Lower leg skin (tissue), 4 donors: ENCODE results near the gene EMILIN3. TPM values are rescaled to one million over a fixed set of nuclear protein-coding genes. Genes with fewer than 3 reads are reported as not detected.

Experiments used
- DNase-seq, 2 donors: peaks; one replicate each; pipeline ENCODE4 v3.0.0-alpha.2; 2019; ENCODE audit warnings: low spot score in 2 of 2
- H3K4me3 ChIP-seq: fragments of 200-600 bp; sonication (generic); 2 replicates; pipeline ENCODE4 v1.5.1; 2017; ENCODE audit warnings: mild to moderate bottlenecking, low read depth; ENCODE audit not compliant: poor library complexity, severe bottlenecking
- CTCF ChIP-seq, 3 donors: fragments of 450-650 bp; IDR thresholded peaks; one replicate each; pipeline ENCODE4 v1.5.1; 2016; ENCODE audit warnings: antibody characterized with exemption in 3 of 3, mild to moderate bottlenecking in 3 of 3, moderate library complexity in 2 of 3
- POLR2A ChIP-seq, 2 donors: fragments of 450-650 bp; IDR thresholded peaks; one replicate each; pipeline ENCODE4 v1.6.1; 2016 to 2017; ENCODE audit warnings: antibody characterized with exemption in 2 of 2, mild to moderate bottlenecking in 1 of 2, moderate library complexity in 1 of 2
- WGBS, 2 donors: methylation state at CpG; one replicate each; pipeline ENCODE4 v1.1.5; 2018; 5-methylcytosine and 5-hydroxymethylcytosine counted together
- intact Hi-C: fragments of 100-400 bp; cut with DNase I; formaldehyde crosslinking; loops from one replicate; pipeline ENCODE4 v1.15.0; 2023; ENCODE audit warnings: low total_unique reads
- total RNA-seq, 4 donors: library from RNA; depleted of rRNA; stranded (reverse); fragments of >200 nt; gene quantifications; one replicate each; pipeline ENCODE4 v1.1.0, GENCODE V29; 2016

EMILIN3 gene
- total RNA-seq, 4 donors from 2014 or later: 1.0 to 7.8 (median 5.0) TPM

DNA sequence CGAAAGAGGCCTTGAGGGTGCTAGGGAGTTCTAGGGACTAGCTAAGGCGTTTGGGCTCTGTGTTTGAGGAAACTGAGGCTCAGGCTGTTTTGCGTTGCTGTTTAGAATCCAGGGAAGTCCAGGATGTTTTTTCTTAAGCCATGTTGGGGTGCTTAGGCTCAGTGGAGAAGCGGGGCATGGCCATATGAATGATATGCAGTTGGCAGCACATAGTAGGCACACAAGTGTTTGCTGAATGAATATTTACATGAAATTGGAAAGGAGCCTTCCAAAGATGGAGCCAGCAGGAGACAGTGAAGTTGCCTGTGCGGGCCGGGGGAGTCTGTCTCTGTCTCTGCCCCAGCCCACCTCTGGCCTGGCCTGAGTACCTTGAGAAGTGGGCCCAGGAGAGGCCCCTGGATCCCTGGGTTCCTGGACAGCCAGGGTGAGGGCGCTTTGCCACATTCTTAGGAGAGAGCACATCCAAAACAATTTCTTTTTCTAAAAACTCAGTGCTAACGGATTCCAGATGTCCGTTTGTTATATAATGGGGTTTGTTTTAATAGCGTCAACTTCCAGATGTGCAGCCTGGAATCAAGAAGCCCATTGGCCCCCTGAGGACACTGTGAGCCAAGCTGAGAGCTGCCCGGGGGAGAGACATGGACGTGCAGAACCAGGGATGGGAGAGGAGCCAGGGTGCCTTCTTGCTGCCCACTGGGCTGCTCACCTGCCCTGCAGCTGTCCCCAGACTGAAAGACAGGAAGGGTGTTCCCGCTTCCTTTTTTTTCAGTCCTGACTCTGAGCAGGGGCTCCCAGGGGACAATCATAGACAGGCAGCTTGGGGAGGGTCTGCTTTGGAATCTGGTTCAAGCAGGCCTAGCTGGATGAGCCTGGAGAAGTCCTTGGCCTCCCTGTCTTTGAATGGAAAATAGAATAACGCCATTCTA, 20.1 kb upstream of the EMILIN3 start:
- no peak for DNase-seq
- 63 to 68% methylated on average over 14 of the region's 14 CpGs for WGBS, 2 donors
- H3K4me3 ChIP-seq: no peak overlapping the region
- TF ChIP-seq CTCF (IDR thresholded peaks at IDR 0.05): no peak
- intact Hi-C loops: no loop called here

GRCh38 chr20:41382791-41383305, 16.2 kb upstream of the EMILIN3 start:
- DNase-seq: no peak
- no peak overlapping the region for H3K4me3 ChIP-seq
- 59 to 67% methylated on average over 7 of the region's 7 CpGs for WGBS, 2 donors
- intact Hi-C loops: no loop called here
- no peak for TF ChIP-seq POLR2A (IDR thresholded peaks at IDR 0.05)
- no peak for TF ChIP-seq CTCF (IDR thresholded peaks at IDR 0.05)

DNA sequence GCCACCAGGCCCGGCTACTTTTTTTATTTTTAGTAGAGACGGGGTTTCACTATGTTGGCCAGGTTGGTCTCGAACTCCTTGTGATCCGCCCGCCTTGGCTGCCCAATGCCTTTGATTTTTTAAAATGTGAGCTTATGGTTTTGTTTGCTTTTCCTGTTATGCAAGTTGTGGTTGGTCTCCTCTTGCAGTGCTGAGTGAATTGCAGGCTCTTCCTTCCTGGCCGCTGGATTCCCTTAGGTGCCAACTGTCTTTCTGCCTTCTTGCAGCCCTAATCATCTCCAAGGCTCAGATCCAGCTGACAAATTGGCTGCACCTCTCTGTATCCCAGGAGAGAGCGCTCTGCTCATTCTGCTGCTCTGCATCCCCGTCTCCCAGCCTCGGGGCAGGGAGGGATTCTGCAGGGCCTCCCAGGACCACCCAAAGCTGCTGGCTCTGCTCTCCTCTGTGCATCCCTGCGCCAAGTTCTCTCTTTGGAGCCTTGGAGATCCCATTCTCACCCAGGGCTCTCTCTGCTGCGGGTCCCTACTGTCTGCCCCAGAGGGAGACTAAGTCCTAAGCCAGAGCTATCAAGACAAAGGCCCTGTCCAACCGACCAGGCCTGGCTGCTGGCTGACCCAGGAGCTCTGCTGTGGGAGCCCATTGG, 14.1 kb upstream of the EMILIN3 start:
- H3K4me3 ChIP-seq: no peak overlapping the region
- WGBS, 2 donors: 45% methylated on average over 12 of the region's 12 CpGs
- no peak for TF ChIP-seq CTCF (IDR thresholded peaks at IDR 0.05)
- TF ChIP-seq POLR2A (IDR thresholded peaks at IDR 0.05): no peak
- intact Hi-C loops: no loop called here
- DNase-seq: no peak

GRCh38 chr20:41379551-41379950, 12.9 kb upstream of the EMILIN3 start:
- no peak for DNase-seq
- H3K4me3 ChIP-seq: no peak overlapping the region
- intact Hi-C loops: no loop called here
- WGBS, 2 donors: 71 to 86% methylated on average over 2 of the region's 2 CpGs
- no peak for TF ChIP-seq CTCF (IDR thresholded peaks at IDR 0.05)
- no peak for TF ChIP-seq POLR2A (IDR thresholded peaks at IDR 0.05)

- intact Hi-C loops: no loop called here
- H3K4me3 ChIP-seq: no peak overlapping the region
- TF ChIP-seq CTCF (IDR thresholded peaks at IDR 0.05) (no peak), POLR2A (IDR thresholded peaks at IDR 0.05) (no peak)
- 78 to 80% methylated on average over 6 of the region's 6 CpGs for WGBS, 2 donors
- no peak for DNase-seq
These were observed 10.7 kb upstream of the EMILIN3 start for GRCh38 chr20:41377275-41377674.
